Hepatocyte (in vitro differentiated cells): ENCODE results near the gene CCDC112. TPM values are rescaled to one million over a fixed set of nuclear protein-coding genes. Genes with fewer than 3 reads are reported as not detected.

Experiments used
- DNase-seq: peaks from one replicate; pipeline ENCODE4 v3.0.0-alpha.2; 2016; ENCODE audit warnings: low spot score
- H2AFZ ChIP-seq: fragments of 200-600 bp; sonication (generic); 2 replicates; pipeline ENCODE4 v1.6.0; 2016; ENCODE audit warnings: antibody characterized with exemption, mild to moderate bottlenecking
- H3K27ac ChIP-seq: fragments of 200-600 bp; sonication (generic); 2 replicates; pipeline ENCODE4 v1.5.1; 2016; ENCODE audit warnings: mild to moderate bottlenecking
- H3K27me3 ChIP-seq: fragments of 200-600 bp; sonication (generic); 2 replicates; pipeline ENCODE4 v1.6.1; 2016
- H3K36me3 ChIP-seq: fragments of 200-600 bp; sonication (generic); replicated peaks from 2 replicates; pipeline ENCODE4 v1.5.1; 2016; ENCODE audit warnings: low read depth; ENCODE audit not compliant: insufficient read depth
- H3K4me1 ChIP-seq: fragments of 200-600 bp; sonication (generic); 2 replicates; pipeline ENCODE4 v1.5.1; 2016; ENCODE audit warnings: mild to moderate bottlenecking, moderate library complexity; ENCODE audit not compliant: insufficient read depth
- H3K4me2 ChIP-seq: fragments of 200-600 bp; sonication (generic); 2 replicates; pipeline ENCODE4 v1.6.0; 2016
- H3K4me3 ChIP-seq: fragments of 200-600 bp; sonication (generic); 2 replicates; pipeline ENCODE4 v1.5.1; 2016; ENCODE audit warnings: mild to moderate bottlenecking
- H3K79me2 ChIP-seq: fragments of 200-600 bp; sonication (generic); 2 replicates; pipeline ENCODE4 v1.6.0; 2017; ENCODE audit warnings: mild to moderate bottlenecking
- H3K9me2 ChIP-seq: fragments of 200-600 bp; sonication (generic); replicated peaks from 2 replicates; pipeline ENCODE4 v1.6.0; 2017; ENCODE audit warnings: mild to moderate bottlenecking; ENCODE audit not compliant: insufficient read depth
- H3K9me3 ChIP-seq: fragments of 200-600 bp; sonication (generic); 2 replicates; pipeline ENCODE4 v1.5.1; 2016; ENCODE audit warnings: low read depth, mild to moderate bottlenecking
- H4K20me1 ChIP-seq: fragments of 200-600 bp; sonication (generic); 2 replicates; pipeline ENCODE4 v1.6.0; 2016; ENCODE audit warnings: mild to moderate bottlenecking; ENCODE audit not compliant: insufficient read depth, poor library complexity, severe bottlenecking
- CTCF ChIP-seq: fragments of 200-600 bp; sonication (generic); IDR thresholded peaks from 2 replicates; pipeline ENCODE4 v1.5.1; 2016; ENCODE audit warnings: antibody characterized with exemption, mild to moderate bottlenecking; ENCODE audit not compliant: poor library complexity
- EZH2 ChIP-seq: fragments of 200-600 bp; sonication (generic); IDR thresholded peaks from 2 replicates; pipeline ENCODE4 v1.6.1; 2016; ENCODE audit warnings: antibody characterized with exemption, mild to moderate bottlenecking, borderline replicate concordance
- EZH2phosphoT487 ChIP-seq: fragments of 200-600 bp; sonication (generic); IDR thresholded peaks from one replicate; pipeline ENCODE4 v1.6.1; 2018; ENCODE audit warnings: antibody characterized with exemption, mild to moderate bottlenecking, low read depth, moderate library complexity; ENCODE audit not compliant: unreplicated experiment, severe bottlenecking
- WGBS: methylation state at CpG from one replicate; pipeline ENCODE4 v1.1.6; 2016; ENCODE audit warnings: low lambda C conversion rate; ENCODE audit errors: missing lambda C conversion rate; 5-methylcytosine and 5-hydroxymethylcytosine counted together
- polyA plus RNA-seq: library from polyadenylated mRNA; unstranded; fragments of >200 nt; fragmentation: Nextera tagmentation; extraction: Ambion mirVana; gene quantifications from 2 replicates; pipeline ENCODE4 v1.2.1, GENCODE V29; 2016
- total RNA-seq: library from RNA; depleted of rRNA; stranded (reverse); fragments of >200 nt; gene quantifications from 2 replicates; pipeline ENCODE4 v1.2.3, GENCODE V29; 2014

Gene CCDC112
- total RNA-seq (3.7 and 4.1 TPM in 2 replicates), polyA plus RNA-seq (4.2 TPM in 2 replicates)

GRCh38 chr5:115296124-115297022 lies at the start of gene CCDC112:
Gene CCDC112, minus strand, starts transcription at chr5:115296654. Its CDS starts 111 bp downstream, at chr5:115296543.
- Histone ChIP-seq H3K27ac (peak within 1 kb of the TSS; percentile 57), H3K79me2 (peaks cover 16% of the 10 kb centered on the region), H3K4me2 (peak within 1 kb of the TSS; percentile 96), H3K9me2 (no peaks in the 10 kb centered on the region), H3K4me3 (peak within 1 kb of the TSS; percentile 80), H4K20me1 (no peaks in the 10 kb centered on the region), H3K27me3 (peaks cover 4% of the 10 kb centered on the region), H3K4me1 (peaks cover 7% of the 10 kb centered on the region), H3K36me3 (no peaks in the 10 kb centered on the region), H3K9me3 (no peaks in the 10 kb centered on the region), H2AFZ (peak within 1 kb of the TSS; percentile 96)
- peak; percentile 88 for DNase-seq
- WGBS = 1% methylated on average over 61 of the region's 86 CpGs
- no peak for TF ChIP-seq EZH2phosphoT487
- TF ChIP-seq CTCF = no peak
- no peak for TF ChIP-seq EZH2

- no peak overlapping the region for H3K4me2 ChIP-seq
- TF ChIP-seq CTCF = no peak
- no peak for TF ChIP-seq EZH2
- no peak for TF ChIP-seq EZH2phosphoT487
- no peak overlapping the region for H3K27ac ChIP-seq
- DNase-seq = no peak
- H4K20me1 ChIP-seq = no peaks in the 10 kb centered on the region
- H3K4me1 ChIP-seq = peaks cover 28% of the 10 kb centered on the region
- H3K36me3 ChIP-seq = no peaks in the 10 kb centered on the region
- no peaks in the 10 kb centered on the region for H3K79me2 ChIP-seq
- no peak overlapping the region for H3K4me3 ChIP-seq
- H2AFZ ChIP-seq = no peak overlapping the region
- H3K9me3 ChIP-seq = no peaks in the 10 kb centered on the region
- no peaks in the 10 kb centered on the region for H3K27me3 ChIP-seq
- H3K9me2 ChIP-seq = no peaks in the 10 kb centered on the region
Observed at GRCh38 chr5:115345344-115345743, 48.9 kb upstream of the CCDC112 start.

GRCh38 chr5:115343855-115344254 lies 47.4 kb upstream of the CCDC112 start:
- Histone ChIP-seq H2AFZ (no peak overlapping the region), H3K4me1 (peaks cover 19% of the 10 kb centered on the region), H3K36me3 (no peaks in the 10 kb centered on the region), H3K27ac (peak overlapping the region; percentile 28), H4K20me1 (no peaks in the 10 kb centered on the region), H3K79me2 (no peaks in the 10 kb centered on the region), H3K9me3 (no peaks in the 10 kb centered on the region), H3K4me3 (no peak overlapping the region), H3K4me2 (no peak overlapping the region), H3K27me3 (no peaks in the 10 kb centered on the region), H3K9me2 (no peaks in the 10 kb centered on the region)
- WGBS = 85% methylated on average over 1 of the region's 1 CpG
- TF ChIP-seq EZH2phosphoT487 = no peak
- no peak for DNase-seq

GRCh38 chr5:115342590-115343377 lies 46.3 kb upstream of the CCDC112 start:
- DNase-seq = no peak
- no peaks in the 10 kb centered on the region for H4K20me1 ChIP-seq
- H3K27me3 ChIP-seq = no peaks in the 10 kb centered on the region
- no peak for TF ChIP-seq CTCF
- no peak for TF ChIP-seq EZH2phosphoT487
- no peak for TF ChIP-seq EZH2
- H3K79me2 ChIP-seq = no peaks in the 10 kb centered on the region
- H3K9me2 ChIP-seq = no peaks in the 10 kb centered on the region
- H3K27ac ChIP-seq = peak overlapping the region; percentile 28
- no peak overlapping the region for H3K4me3 ChIP-seq
- no peaks in the 10 kb centered on the region for H3K9me3 ChIP-seq
- peaks cover 15% of the 10 kb centered on the region for H3K4me1 ChIP-seq
- no peak overlapping the region for H3K4me2 ChIP-seq
- H2AFZ ChIP-seq = no peak overlapping the region
- WGBS = 67% methylated on average over 6 of the region's 6 CpGs
- H3K36me3 ChIP-seq = no peaks in the 10 kb centered on the region
